T-helper 9 cell (primary cell): ENCODE data around the gene CD44.

Source experiments
- DNase-seq: peaks from one replicate; pipeline ENCODE4 v3.0.0-alpha.2; 2020

CD44 gene

DNA sequence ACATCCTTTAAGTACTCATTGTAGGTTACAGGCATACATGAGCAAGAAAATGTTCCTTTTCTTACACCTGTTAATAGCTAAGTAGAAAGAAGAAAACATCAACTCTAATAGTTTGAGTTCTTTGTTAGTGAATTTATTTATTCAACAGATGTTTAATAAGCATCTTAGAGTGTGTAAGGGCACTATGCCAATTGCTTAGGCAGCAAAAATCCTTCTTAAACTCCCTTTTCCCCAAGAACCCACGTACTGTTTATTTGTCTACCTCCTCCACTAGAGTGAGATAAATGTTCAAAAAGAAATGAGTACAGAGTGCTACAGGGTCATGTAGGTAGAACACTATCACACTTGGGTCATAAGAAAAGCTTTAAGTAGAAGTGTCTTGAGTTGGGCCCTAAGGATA lies 131.4 kb downstream of the CD44 start:
- no peak for DNase-seq

DNA sequence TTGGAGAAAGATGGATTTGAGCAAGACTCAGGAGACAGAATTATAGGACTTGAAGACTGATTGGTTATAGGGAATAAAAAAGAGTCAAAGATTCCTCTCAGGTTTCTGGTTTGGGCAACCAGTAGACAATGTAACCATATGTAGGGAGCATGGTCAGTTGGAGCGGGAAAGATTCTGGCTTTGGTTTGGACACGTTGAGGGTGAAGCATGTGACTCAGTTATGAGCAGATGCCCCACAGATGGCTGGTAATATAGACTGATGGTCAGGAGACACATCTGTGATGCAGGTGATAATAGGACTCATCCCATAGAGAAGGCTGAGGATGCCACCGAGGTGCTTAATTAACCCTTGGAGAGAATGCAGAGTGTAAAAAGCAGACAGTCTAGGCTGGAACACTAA lies 132.1 kb downstream of the CD44 start:
- DNase-seq, result no peak

DNA sequence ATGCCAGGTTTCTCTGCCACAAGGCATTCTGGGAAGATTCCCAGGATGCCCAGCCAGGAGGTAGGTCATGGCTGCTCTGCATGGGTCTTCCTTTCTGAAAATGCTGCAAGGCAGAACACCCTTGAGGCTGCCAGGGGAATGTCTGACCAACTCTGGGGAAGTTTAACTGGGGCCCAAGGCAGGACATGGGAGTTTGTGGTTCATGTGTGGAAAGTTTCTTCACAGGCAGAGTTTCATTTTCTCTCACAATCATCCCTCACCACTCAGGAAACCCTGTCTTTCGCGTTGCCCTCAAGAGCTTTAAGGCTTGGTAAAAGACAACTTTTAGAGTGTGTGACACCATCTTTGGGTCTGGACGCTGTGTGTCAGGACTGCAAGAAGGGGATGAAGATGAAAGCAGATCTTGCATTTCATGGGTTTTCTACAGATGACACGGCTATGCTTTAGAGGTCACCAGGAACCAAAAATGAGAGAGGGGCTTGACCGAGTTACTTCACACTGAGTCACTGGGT lies 133.5 kb downstream of the CD44 start:
- DNase-seq, result peak; percentile 1

DNA sequence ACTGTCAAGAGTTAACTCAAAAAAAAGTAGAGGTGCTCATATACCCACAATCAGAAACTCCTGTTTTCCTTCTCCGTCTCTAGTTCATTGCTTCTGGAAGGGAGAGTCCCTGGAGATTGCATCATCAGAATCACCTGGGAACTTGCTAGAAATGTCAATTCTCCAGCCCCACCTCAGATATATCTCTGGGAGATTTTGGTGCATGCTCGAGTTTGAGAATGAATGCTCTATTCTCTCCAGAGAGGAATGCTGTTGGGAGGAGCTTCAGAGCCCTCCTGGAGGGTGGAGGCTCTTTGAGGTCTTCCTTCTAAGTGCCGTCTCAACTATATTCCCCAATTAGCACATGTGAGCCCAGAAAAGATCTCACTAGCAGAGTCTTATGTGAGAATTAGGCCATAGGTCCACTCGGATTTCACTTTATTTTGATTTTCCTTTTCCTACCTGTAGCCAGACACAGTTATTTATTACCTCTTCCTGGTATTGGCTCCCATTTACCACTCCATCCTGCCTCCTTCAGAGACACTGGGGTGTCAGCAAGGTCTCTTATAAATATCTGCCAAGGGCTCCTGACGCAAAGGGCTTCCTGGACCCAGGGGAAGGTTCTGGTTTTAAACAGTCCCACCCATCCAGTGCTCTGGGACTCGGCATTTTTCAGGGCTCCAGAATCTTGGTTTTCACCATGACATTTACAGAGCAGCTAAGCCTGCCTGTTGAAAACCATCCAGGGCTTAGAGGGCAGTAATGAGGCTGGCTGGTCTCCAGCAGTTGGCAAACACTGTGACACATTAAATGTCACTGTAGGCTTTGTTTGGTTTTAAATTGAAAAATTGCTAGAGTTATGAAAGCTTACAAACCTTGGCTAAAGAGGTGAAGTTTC lies 136.2 kb downstream of the CD44 start:
- no peak for DNase-seq

DNA sequence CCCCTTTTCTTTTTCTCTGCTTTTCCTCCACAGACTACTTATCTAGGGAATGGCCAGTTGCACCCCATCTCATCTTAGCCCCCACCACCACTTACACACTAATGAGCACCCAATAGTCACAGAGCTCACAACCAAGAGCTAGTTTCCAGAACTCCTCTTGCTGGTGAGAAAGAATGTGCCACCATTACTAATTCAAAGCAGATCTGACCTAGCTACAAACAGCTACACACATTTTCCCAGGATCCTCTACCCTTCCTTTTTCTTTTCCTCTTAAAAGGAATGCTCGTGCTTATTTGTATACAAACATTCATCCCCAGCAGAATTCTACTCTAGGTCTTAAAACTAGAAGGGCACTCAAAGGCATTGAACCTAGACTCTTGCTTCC lies 136.8 kb downstream of the CD44 start:
- no peak for DNase-seq

DNA sequence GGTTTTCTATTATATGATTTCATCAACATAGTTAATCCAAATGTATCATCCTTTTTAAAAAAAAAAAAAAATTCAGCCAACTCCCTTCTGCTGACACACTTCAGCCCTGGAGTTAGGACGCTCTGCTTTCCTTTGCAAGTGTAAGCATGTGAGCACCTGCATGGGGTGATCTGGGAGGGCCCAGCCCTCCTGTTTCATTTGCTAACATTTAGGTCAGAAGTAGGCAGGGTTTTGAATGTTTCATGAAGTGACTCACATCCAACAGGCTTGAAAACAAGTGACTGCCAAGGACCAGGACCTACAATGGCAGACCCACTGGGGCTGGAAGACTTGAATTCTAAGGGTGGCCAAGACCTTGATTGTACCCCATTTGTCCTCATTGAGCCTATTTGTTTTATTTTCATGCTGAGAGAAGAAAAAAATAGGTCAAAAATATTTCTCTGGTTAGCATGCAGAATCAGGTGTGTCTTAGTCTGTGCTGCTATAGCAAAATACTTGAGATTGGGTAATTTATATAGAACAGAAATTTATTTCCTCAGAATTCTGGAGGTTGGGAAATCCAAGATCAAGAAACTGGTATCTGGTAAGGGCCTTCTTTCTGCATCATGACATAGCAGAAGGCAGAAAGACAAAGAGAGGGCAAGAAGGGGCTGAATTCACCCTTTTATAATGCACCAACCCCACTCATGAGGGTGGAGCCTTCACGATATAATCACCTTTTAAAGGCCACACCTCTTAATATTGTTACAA lies 137.6 kb downstream of the CD44 start:
- no peak for DNase-seq

DNA sequence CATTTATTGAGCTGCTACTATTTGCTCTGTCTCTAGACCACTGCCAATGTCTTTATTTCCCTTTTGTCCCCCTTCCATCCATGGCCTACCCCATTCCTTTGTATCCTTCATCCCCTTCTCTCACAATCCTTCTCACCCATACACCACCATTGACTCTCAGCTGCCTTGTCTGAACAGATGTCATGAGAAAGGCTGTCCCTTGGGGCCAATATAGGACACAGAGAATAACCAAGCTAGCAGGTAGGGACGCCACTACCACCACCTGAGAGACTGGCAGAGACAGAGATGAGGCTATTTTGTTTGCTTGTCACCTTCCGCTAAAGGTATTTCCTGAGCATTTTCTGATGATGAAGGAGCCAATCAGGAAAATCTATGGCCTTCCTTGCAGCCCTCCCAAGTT lies 138.9 kb downstream of the CD44 start:
- no peak for DNase-seq

DNA sequence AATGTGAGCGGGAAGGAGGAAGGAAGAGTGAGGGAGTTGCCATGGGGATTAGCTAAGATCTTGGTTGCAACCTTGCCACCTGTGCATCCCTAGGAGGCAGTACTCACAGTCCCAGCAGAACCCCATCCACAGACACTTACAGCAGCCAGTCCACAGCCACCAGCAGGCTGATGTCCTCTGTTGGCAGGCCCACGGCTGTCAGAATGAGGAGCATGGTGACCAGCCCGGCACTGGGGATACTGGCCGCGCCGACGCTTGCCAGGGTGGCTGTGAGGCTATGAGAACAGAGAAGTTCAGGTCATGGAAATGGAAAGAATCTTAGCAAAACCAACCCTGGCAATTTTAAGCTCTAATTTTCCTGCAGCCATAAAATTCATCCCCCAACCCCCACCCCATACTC lies 141.8 kb downstream of the CD44 start:
- DNase-seq, result no peak

DNA sequence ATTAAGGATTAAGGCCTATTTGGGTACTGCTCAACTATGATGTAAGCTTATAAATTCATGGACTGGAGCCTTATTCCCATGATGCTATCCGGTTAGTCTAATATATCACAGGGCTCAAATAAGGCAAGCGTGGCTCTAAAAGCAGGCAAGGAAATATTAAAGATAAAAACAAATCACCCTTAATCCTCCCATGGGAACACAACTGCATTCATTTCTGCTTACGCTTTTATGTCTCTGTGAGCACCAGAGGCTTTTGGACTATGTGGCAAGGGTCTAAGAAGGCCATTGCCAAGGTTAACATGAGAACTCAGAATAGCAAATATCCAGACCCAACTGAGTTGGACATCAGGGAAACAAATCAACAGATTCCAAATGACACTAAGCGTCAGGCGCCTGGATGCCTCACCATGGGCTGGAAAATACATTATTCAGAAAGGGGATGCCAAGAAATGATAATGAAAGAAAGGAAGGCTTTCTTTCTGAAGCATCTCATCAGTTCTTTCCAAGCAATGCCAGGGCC lies 142.3 kb downstream of the CD44 start:
- no peak for DNase-seq
